Measurements from ENCODE around the gene SERINC5. TPM values are rescaled to one million over a fixed set of nuclear protein-coding genes. Genes with fewer than 3 reads are reported as not detected.

The SERINC5 gene
- total RNA-seq, 1 experiment from 2014 or later = 128 TPM

- ChIA-PET POLR2A (no interaction called here), CTCF (interaction anchor here (1.1 kb wide), 1 partner anchor 77 kb away, joined by 3 read pairs; no protein-coding TSS in a partner anchor)
- Mint-ChIP-seq H3K4me1 (peaks cover 71% of the 10 kb centered on the region), H3K4me3 (no peak overlapping the region), H3K27me3 (ENCODE audit: low read depth) (no peaks in the 10 kb centered on the region), H3K9me3 (peaks cover 3% of the 10 kb centered on the region), H3K27ac (peak overlapping the region; percentile 61; the same call in 1 of the 2 replicates), H3K36me3 (peaks cover 66% of the 10 kb centered on the region)
- ATAC-seq (no peak), DNase-seq (ENCODE audit: low spot score) (no peak)
- TF ChIP-seq HMGA2 (CRISPR knock-in tag; IDR thresholded peaks at IDR 0.05) (no peak), FOXP1 (CRISPR knock-in tag; IDR thresholded peaks at IDR 0.05; ENCODE audit: borderline replicate concordance) (no peak), GABPB1 (CRISPR knock-in tag; IDR thresholded peaks at IDR 0.05) (no peak), ZNF396 (CRISPR knock-in tag; IDR thresholded peaks at IDR 0.05; ENCODE audit: borderline replicate concordance) (no peak), GTF2I (CRISPR knock-in tag; conservative IDR thresholded peaks at IDR 0.05) (no peak), SMAD3 (CRISPR knock-in tag; IDR thresholded peaks at IDR 0.05; ENCODE audit: borderline replicate concordance) (no peak), ZNF423 (CRISPR knock-in tag; IDR thresholded peaks at IDR 0.05) (no peak), IRF1 (CRISPR knock-in tag; IDR thresholded peaks at IDR 0.05) (no peak), TCF7 (CRISPR knock-in tag; IDR thresholded peaks at IDR 0.05; ENCODE audit: low read depth) (no peak), ZNF416 (CRISPR knock-in tag; IDR thresholded peaks at IDR 0.05) (no peak), ZNF671 (CRISPR knock-in tag; IDR thresholded peaks at IDR 0.05) (no peak)
- TF ChIP-seq, protein P1, sequence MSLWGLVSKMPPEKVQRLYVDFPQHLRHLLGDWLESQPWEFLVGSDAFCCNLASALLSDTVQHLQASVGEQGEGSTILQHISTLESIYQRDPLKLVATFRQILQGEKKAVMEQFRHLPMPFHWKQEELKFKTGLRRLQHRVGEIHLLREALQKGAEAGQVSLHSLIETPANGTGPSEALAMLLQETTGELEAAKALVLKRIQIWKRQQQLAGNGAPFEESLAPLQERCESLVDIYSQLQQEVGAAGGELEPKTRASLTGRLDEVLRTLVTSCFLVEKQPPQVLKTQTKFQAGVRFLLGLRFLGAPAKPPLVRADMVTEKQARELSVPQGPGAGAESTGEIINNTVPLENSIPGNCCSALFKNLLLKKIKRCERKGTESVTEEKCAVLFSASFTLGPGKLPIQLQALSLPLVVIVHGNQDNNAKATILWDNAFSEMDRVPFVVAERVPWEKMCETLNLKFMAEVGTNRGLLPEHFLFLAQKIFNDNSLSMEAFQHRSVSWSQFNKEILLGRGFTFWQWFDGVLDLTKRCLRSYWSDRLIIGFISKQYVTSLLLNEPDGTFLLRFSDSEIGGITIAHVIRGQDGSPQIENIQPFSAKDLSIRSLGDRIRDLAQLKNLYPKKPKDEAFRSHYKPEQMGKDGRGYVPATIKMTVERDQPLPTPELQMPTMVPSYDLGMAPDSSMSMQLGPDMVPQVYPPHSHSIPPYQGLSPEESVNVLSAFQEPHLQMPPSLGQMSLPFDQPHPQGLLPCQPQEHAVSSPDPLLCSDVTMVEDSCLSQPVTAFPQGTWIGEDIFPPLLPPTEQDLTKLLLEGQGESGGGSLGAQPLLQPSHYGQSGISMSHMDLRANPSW (CRISPR knock-in tag; conservative IDR thresholded peaks at IDR 0.05; ENCODE audit: low read depth) = no peak
- TF ChIP-seq, protein P2, sequence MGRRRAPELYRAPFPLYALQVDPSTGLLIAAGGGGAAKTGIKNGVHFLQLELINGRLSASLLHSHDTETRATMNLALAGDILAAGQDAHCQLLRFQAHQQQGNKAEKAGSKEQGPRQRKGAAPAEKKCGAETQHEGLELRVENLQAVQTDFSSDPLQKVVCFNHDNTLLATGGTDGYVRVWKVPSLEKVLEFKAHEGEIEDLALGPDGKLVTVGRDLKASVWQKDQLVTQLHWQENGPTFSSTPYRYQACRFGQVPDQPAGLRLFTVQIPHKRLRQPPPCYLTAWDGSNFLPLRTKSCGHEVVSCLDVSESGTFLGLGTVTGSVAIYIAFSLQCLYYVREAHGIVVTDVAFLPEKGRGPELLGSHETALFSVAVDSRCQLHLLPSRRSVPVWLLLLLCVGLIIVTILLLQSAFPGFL (CRISPR knock-in tag; IDR thresholded peaks at IDR 0.05; ENCODE audit: borderline replicate concordance) = no peak
- TF ChIP-seq, protein P3, sequence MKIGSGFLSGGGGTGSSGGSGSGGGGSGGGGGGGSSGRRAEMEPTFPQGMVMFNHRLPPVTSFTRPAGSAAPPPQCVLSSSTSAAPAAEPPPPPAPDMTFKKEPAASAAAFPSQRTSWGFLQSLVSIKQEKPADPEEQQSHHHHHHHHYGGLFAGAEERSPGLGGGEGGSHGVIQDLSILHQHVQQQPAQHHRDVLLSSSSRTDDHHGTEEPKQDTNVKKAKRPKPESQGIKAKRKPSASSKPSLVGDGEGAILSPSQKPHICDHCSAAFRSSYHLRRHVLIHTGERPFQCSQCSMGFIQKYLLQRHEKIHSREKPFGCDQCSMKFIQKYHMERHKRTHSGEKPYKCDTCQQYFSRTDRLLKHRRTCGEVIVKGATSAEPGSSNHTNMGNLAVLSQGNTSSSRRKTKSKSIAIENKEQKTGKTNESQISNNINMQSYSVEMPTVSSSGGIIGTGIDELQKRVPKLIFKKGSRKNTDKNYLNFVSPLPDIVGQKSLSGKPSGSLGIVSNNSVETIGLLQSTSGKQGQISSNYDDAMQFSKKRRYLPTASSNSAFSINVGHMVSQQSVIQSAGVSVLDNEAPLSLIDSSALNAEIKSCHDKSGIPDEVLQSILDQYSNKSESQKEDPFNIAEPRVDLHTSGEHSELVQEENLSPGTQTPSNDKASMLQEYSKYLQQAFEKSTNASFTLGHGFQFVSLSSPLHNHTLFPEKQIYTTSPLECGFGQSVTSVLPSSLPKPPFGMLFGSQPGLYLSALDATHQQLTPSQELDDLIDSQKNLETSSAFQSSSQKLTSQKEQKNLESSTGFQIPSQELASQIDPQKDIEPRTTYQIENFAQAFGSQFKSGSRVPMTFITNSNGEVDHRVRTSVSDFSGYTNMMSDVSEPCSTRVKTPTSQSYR (CRISPR knock-in tag; IDR thresholded peaks at IDR 0.05) = no peak
- TF ChIP-seq, protein P4, sequence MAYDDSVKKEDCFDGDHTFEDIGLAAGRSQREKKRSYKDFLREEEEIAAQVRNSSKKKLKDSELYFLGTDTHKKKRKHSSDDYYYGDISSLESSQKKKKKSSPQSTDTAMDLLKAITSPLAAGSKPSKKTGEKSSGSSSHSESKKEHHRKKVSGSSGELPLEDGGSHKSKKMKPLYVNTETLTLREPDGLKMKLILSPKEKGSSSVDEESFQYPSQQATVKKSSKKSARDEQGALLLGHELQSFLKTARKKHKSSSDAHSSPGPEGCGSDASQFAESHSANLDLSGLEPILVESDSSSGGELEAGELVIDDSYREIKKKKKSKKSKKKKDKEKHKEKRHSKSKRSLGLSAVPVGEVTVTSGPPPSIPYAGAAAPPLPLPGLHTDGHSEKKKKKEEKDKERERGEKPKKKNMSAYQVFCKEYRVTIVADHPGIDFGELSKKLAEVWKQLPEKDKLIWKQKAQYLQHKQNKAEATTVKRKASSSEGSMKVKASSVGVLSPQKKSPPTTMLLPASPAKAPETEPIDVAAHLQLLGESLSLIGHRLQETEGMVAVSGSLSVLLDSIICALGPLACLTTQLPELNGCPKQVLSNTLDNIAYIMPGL (CRISPR knock-in tag; IDR thresholded peaks at IDR 0.05) = no peak
Observed at GRCh38 chr5:80160242-80160641, 95.6 kb downstream of the SERINC5 start.

GRCh38 chr5:80159133-80159815 lies 96.6 kb downstream of the SERINC5 start:
- POLR2A ChIA-PET = no interaction called here
- CTCF ChIA-PET = interaction anchor here (0.9 to 1.0 kb wide), 2 partner anchors 67 to 98 kb away, joined by 3 read pairs; no protein-coding TSS in a partner anchor
- DNase-seq (ENCODE audit: low spot score) = no peak
- ATAC-seq = peak; percentile 71
- peaks cover 62% of the 10 kb centered on the region for H3K36me3 Mint-ChIP-seq
- H3K27ac Mint-ChIP-seq = peak overlapping the region; percentile 86
- H3K4me3 Mint-ChIP-seq = no peak overlapping the region; the same call in 1 of the 2 replicates
- H3K4me1 Mint-ChIP-seq = peaks cover 71% of the 10 kb centered on the region
- peaks cover 3% of the 10 kb centered on the region for H3K9me3 Mint-ChIP-seq
- no peaks in the 10 kb centered on the region for H3K27me3 Mint-ChIP-seq (ENCODE audit: low read depth)
- TF ChIP-seq E2F4 (CRISPR knock-in tag; IDR thresholded peaks at IDR 0.05; ENCODE audit: borderline replicate concordance, low read depth) = no peak
- TF ChIP-seq HMGA2 (CRISPR knock-in tag; IDR thresholded peaks at IDR 0.05) = no peak
- no peak for TF ChIP-seq MAX (CRISPR knock-in tag; IDR thresholded peaks at IDR 0.05)
- 0 out of 2 replicates have a peak, but pooled peaks have one; percentile 21 for TF ChIP-seq ZSCAN18 (CRISPR knock-in tag; IDR thresholded peaks at IDR 0.05)
- TF ChIP-seq ZBTB43 (CRISPR knock-in tag; IDR thresholded peaks at IDR 0.05) = no peak
- no peak for TF ChIP-seq ZNF671 (CRISPR knock-in tag; IDR thresholded peaks at IDR 0.05)
- no peak for TF ChIP-seq PRRX2 (CRISPR knock-in tag; IDR thresholded peaks at IDR 0.05)

Measured in WTC11 (cell line).